Activated CD8-positive, alpha-beta memory T cell treated with anti-CD3 and anti-CD28 coated beads, Interleukin-2, amount 50 U/mL, for 48 hours (primary cell): ENCODE measurements around the gene IRAK2.
"Not testable (repeated sequence)": the region's sequence is repeated elsewhere in the genome, so short reads cannot be mapped to it uniquely, and the experiment has no call there.

Source experiments
- DNase-seq: peaks from one replicate; pipeline ENCODE4 v3.0.0-alpha.2; 2020

Gene IRAK2

GRCh38 chr3:10162185-10162584 is 2.5 kb upstream of the IRAK2 start:
- DNase-seq = no peak

- not testable (repeated sequence) for DNase-seq
Observed at GRCh38 chr3:10164201-10164545, 546 bp upstream of the IRAK2 start.

DNA sequence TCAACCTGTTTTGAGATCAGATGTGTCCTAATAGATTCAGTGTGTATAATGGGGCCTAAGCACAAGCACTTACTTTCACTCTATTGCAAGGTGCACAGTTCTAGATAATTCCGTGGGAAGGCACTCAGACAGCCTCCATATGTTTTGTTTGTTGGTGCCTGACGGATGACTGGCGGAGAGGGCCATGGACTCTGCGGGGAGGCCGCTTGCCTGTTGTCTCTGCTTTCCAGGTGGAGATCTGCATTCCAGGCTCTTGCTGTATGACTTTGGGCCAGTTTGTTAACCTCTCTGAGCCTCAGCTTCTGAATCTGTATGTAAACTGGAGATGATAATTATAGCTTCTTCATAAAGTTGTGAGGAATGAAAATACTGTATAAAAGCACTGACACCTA is 1.5 kb downstream of the IRAK2 start:
- DNase-seq = no peak

GRCh38 chr3:10169000-10169496 is 4.3 kb downstream of the IRAK2 start:
- no peak for DNase-seq

GRCh38 chr3:10170915-10171478 is 6.3 kb downstream of the IRAK2 start:
- DNase-seq = no peak

- no peak for DNase-seq
Observed at GRCh38 chr3:10173095-10173925, 8.6 kb downstream of the IRAK2 start.

- no peak for DNase-seq
Observed at GRCh38 chr3:10173926-10174435, 9.3 kb downstream of the IRAK2 start.

DNA sequence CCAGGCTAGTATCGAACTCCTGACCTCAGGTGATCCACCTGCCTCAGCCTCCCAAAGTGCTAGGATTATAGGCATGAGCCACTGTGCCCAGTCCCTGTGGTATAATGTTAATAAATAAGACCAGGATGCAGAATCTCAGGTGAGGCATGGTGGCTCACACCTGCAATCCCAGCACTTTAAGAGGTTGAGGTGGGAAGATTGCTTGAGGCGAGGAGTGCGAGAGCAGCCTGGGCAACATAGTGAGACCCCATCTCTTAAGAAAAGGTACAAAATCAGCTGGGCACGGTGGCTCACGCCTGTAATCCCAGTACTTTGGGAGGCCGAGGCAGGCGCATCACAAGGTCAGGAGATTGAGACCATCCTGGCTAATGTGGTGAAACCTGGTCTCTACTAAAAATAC is 10.6 kb downstream of the IRAK2 start:
- not testable (repeated sequence) for DNase-seq

GRCh38 chr3:10176150-10176549 is 11.4 kb downstream of the IRAK2 start:
- not testable (repeated sequence) for DNase-seq

DNA sequence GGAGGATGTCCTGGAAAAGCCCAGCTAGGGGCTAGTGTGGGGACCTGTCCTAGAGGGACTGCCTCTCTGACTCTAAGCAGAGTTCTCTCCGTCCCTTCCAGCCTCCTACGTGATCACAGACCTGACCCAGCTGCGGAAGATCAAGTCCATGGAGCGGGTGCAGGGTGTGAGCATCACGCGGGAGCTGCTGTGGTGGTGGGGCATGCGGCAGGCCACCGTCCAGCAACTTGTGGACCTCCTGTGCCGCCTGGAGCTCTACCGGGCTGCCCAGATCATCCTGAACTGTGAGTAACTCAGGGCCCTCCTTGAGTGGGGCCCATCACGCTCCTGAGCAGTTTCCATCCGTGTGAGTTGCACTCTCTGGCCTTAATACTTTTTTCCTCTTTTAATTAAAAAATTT is 13.0 kb downstream of the IRAK2 start:
- DNase-seq = no peak

- no peak for DNase-seq
Observed at GRCh38 chr3:10178892-10179291, 14.2 kb downstream of the IRAK2 start.

DNA sequence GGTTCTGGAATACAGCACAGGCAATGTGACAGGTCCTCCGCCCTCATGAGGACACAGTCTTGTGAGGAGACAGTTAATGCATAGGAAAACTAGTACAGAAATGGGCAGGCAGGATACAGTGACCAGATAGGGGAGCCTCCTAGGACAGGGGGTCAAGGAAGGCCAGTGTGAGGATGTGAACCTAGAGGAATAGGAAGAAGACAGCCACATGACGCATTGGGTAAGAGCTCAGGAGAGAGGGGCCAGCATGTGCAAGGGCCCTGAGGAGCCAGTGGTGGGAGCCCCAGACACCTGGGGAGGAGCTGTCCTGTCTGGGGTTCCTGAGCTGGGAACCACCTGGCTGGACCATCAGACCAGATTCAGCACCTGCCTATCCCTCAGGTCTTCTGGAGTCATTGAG is 15.6 kb downstream of the IRAK2 start:
- DNase-seq = no peak

DNA sequence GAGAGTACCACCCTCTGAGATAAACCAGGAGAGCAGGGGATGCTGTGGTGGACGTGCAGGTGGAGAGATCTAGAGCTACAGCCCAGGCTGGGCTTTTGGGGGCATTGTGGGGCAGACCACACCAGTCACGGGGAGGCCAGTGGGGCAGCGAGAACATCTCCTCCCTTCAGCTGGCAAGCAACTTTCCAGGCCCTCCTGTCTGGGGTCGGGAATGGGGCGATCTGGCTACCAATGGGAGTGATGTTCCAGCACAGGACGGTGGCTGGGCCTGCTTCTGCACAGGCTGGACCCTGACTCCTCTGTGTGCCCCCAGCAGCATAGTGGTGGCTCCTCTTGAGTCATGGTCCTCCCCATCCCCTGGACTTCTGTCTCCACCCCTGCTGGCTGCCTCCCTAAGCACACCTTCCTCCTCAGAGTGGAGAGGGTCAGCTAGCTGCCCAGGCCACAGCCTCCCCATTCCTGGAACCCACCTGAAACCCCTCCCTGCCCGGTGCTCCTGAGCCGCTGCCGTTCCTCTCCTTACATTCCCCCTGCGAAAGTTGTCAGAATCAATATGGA is 16.1 kb downstream of the IRAK2 start:
- no peak for DNase-seq

GRCh38 chr3:10182950-10183349 is 18.2 kb downstream of the IRAK2 start:
- DNase-seq = no peak

DNA sequence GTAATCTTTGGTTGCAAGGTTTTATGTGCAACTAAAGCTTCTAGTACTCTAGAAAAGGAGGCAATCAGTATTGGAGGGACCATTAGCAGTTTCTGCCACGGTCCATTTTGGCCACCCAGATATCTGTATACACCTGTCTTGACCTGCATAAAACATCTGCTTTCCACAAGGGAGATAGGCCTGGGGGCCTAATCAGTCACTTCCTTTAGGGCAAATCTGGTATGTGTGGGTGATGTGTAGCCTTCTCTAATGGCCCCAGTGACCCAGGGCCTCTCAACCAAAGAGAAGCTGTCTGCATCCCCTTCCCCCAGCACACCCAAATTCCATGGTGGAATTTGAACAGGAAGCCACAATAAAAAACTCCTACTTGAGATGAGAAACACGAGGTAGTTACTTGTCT is 19.5 kb downstream of the IRAK2 start:
- no peak for DNase-seq

DNA sequence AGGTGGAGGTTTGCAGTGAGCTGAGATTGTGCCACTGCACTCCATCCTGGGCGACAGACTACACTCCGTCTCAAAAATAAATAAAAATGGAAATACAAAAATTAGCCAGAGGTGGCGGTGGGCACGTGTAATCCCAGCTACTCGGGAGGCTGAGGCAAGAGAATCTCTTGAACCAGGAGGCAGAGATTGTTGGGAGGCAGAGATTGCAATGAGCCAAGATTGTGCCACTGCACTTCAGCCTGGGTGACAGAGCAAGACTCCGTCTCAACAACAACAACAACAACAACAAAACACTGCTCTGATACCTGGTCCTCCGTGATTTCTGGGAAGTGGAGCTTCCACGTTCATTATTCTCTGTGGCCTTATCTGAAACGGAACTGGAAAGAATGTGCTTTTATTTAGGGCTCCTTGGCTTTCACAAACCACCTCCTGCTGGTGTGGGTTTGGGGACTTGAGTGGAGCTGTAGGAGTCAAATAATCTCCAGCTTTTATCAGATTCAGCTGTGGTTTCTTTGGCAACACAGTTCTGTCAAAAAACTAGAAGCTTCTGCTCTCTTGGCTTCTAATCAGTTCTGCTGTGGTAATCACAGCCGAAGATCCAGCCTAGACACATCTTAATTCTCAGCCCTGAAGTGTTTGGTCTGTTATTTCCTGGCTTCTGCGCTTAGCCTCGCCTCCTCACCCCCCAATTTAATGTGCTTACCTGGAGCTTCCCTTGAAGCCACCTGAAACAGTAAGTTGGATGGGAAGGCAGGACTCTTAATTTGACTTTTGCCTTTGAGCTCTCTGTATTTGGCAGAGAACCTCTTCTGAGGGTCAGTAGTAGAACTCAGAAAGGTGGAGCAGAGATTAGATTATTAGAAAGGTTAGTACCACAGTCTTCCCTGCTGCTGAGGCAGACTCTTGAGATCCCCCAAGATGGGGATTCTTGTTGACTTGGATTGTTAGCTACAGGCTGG is 21.4 kb downstream of the IRAK2 start:
- DNase-seq = no peak

- DNase-seq = no peak
Observed at GRCh38 chr3:10187290-10187876, 22.7 kb downstream of the IRAK2 start.

- no peak for DNase-seq
Observed at GRCh38 chr3:10187944-10188343, 23.2 kb downstream of the IRAK2 start.

GRCh38 chr3:10188804-10189556 is 24.3 kb downstream of the IRAK2 start:
- no peak for DNase-seq

DNA sequence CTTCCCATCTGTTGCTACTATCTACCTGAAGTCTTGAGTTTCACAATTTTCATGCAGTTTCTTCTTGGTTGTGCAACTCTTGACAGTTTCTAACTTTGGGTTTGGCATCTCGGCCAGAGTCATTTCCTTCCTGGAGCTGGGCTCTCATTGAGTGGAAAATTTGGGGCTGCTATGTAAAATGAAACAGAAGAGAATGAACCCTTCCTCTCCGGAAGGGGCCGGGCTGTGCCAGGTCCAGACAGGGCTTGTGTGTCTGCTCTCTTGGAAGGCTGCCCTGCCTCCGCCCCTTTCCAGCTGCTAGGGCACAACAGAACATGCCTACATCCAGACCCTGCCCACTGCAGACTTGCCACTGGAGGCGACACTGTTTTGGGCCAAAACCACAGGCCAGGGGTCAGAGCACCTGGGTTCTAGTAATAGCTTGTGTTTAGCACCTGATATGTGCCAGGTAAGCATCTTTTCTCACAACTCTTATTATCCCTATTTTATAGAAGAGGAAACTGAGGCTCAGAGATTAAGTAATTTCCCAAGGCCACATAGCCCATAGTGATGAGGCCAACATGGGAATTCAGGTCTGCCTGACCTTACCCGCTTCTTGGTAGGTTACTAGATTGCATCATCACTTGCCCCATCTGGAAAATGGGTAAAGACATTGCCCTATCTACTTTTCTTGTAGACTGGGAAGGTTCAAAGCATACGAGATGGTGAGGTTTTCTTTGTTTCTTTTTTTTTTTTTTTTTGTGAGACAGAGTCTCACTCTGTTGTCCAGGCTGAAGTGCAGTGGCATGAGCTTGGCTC is 25.0 kb downstream of the IRAK2 start:
- DNase-seq = no peak
